Measurements from ENCODE around the gene MLANA. TPM values are rescaled to one million over a fixed set of nuclear protein-coding genes. Genes with fewer than 3 reads are reported as not detected.

The MLANA gene
- total RNA-seq, 1 donor from 2014 or later, result not detected

- H3K4me3 ChIP-seq (ENCODE audit: low read depth, low read length), result no peak overlapping the region
- TF ChIP-seq, protein P1, sequence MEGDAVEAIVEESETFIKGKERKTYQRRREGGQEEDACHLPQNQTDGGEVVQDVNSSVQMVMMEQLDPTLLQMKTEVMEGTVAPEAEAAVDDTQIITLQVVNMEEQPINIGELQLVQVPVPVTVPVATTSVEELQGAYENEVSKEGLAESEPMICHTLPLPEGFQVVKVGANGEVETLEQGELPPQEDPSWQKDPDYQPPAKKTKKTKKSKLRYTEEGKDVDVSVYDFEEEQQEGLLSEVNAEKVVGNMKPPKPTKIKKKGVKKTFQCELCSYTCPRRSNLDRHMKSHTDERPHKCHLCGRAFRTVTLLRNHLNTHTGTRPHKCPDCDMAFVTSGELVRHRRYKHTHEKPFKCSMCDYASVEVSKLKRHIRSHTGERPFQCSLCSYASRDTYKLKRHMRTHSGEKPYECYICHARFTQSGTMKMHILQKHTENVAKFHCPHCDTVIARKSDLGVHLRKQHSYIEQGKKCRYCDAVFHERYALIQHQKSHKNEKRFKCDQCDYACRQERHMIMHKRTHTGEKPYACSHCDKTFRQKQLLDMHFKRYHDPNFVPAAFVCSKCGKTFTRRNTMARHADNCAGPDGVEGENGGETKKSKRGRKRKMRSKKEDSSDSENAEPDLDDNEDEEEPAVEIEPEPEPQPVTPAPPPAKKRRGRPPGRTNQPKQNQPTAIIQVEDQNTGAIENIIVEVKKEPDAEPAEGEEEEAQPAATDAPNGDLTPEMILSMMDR (conservative IDR thresholded peaks at IDR 0.05; ENCODE audit: low read depth, low read length), result no peak
- no peak for DNase-seq (ENCODE audit: low read depth)
Observed at GRCh38 chr9:5892456-5893133, 1.9 kb downstream of the MLANA start.

DNA sequence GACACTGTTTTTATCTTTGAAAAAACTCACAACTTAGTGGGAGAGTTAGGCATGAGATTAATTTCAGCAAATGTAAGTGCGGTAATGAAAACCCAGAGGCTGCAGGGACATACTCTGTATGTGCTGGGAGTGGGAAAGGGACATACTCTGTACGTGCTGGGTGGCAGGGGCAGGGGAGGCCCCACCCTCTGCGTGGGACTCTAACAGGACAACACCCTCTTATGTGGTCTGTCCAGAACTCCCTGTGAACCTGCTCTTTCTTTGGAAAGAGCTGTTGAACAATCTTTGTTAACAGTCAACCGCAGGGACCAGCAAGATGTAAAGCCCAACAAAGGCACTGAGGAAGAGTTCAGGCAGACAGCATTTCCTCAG is 2.4 kb downstream of the MLANA start:
- H3K4me3 ChIP-seq (ENCODE audit: low read depth, low read length), result no peak overlapping the region
- TF ChIP-seq, protein P1 (conservative IDR thresholded peaks at IDR 0.05; ENCODE audit: low read depth, low read length), result no peak

GRCh38 chr9:5893591-5894236 is 3.0 kb downstream of the MLANA start:
- no peak overlapping the region for H3K4me3 ChIP-seq (ENCODE audit: low read depth, low read length)
- no peak for DNase-seq (ENCODE audit: low read depth)
- TF ChIP-seq, protein P1 (conservative IDR thresholded peaks at IDR 0.05; ENCODE audit: low read depth, low read length), result no peak

More for the DNA sequence above, 2.4 kb downstream of the MLANA start:
- no peak for DNase-seq (ENCODE audit: low read depth)

DNA sequence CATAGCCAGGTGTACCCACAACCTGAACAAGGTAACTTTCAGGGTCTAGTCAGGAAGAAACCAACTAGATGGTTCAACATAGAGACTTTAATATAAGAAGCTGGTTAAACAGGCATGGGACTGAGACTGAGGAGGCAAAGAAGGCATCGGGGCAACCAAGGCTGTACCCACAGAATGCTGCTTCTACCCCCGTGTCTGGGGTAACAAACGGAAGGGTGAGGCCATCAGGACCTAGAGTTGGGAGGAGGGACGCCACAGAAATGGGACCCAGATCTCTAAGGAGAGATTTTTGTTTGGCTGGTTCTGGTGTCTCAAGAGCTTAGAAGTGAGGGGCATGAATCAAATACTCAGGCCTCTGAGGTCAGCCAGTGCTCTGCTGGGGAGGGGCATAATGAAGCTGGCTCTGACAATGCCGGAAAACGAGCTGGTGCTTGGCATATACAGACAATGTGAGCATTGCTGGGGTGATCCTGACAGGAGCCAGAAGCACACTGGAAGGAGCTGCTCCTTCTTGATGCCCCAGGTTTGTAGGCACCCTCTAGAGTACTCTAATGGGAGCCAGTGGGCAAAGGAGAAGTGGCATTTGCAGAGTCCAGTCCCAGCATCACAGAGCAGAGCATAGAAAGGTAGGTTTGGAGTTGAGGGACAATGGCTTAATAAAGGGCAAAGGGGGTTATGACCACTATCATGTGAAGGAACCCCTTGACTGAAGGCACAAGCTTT is 3.7 kb downstream of the MLANA start:
- DNase-seq (ENCODE audit: low read depth), result no peak
- TF ChIP-seq, protein P1 (conservative IDR thresholded peaks at IDR 0.05; ENCODE audit: low read depth, low read length), result no peak
- no peak overlapping the region for H3K4me3 ChIP-seq (ENCODE audit: low read depth, low read length)

DNA sequence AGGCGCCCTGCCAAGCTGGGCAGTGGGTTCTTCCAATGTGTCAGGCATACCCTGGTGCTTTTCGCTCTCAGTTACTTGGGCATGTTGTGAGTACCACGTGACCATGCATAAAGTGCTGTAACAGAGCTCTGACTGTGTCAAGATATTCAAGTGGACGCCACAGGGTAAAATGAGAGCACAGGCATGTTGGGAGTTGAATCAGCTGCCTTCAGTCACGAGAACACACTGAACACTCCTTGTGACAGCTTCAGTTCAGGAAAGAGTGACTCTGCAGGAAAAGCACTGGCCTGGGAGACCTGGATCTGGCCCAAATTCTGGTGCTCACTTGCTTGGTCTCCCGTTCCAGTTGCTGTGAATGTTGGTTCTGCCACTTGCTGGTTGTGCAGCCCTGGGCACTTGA is 5.1 kb downstream of the MLANA start:
- TF ChIP-seq, protein P1 (conservative IDR thresholded peaks at IDR 0.05; ENCODE audit: low read depth, low read length), result no peak
- no peak overlapping the region for H3K4me3 ChIP-seq (ENCODE audit: low read depth, low read length)
- DNase-seq (ENCODE audit: low read depth), result no peak

DNA sequence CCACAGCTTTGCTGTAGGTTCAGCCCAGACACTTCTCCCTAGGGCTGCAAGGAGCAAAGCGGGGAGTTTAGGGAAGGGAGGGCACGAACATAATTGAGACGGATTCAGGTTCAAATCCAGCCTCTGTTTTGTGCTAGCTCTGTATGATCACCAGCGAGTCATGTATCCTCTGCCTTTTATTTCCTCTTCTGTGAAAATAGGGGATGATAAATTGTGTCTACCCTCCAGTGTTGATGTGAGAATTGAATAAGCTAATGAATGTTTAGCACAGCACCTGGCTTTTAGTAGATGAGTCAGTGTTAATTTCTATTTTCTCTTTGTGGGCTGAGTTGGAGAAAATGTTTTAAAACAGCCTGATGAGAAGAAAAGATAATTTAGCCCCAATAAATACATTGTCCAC is 6.2 kb downstream of the MLANA start:
- no peak for DNase-seq (ENCODE audit: low read depth)
- TF ChIP-seq, protein P1 (conservative IDR thresholded peaks at IDR 0.05; ENCODE audit: low read depth, low read length), result no peak
- no peak overlapping the region for H3K4me3 ChIP-seq (ENCODE audit: low read depth, low read length)

Measured in epithelial cell of proximal tubule (primary cell).